GM10266 (cell line): ENCODE results near the gene RIMS1.

ENCODE experiments used
- DNase-seq: peaks from one replicate; pipeline ENCODE4 v3.0.0; 2012; ENCODE audit errors: extremely low spot score
- CTCF ChIP-seq: IDR thresholded peaks from 2 replicates; pipeline ENCODE4 v1.5.1; 2012; ENCODE audit warnings: mild to moderate bottlenecking, low read depth; ENCODE audit not compliant: control insufficient read depth, insufficient read depth; ENCODE audit errors: missing control alignments

The RIMS1 gene

GRCh38 chr6:72282201-72282600, 395.9 kb downstream of the RIMS1 start:
- DNase-seq: no peak
- no peak for TF ChIP-seq CTCF

GRCh38 chr6:72283571-72283970, 397.2 kb downstream of the RIMS1 start:
- TF ChIP-seq CTCF: no peak
- no peak for DNase-seq

GRCh38 chr6:72286911-72287311, 400.6 kb downstream of the RIMS1 start:
- TF ChIP-seq CTCF: no peak
- DNase-seq: no peak

GRCh38 chr6:72287801-72288200, 401.5 kb downstream of the RIMS1 start:
- DNase-seq: no peak
- TF ChIP-seq CTCF: no peak

- no peak for DNase-seq
- no peak for TF ChIP-seq CTCF
Measured at GRCh38 chr6:72288592-72288991, 402.2 kb downstream of the RIMS1 start.

GRCh38 chr6:72290620-72291019, 404.3 kb downstream of the RIMS1 start:
- no peak for TF ChIP-seq CTCF

GRCh38 chr6:72296375-72296774, 410.0 kb downstream of the RIMS1 start:
- no peak for TF ChIP-seq CTCF
- DNase-seq: no peak

More at GRCh38 chr6:72290620-72291019, 404.3 kb downstream of the RIMS1 start:
- no peak for DNase-seq
